SK-N-SH treated with all-trans-retinoic acid at 6 μM for 48 hours (cell line): ENCODE results near the gene PAQR9.

Source experiments
- ATAC-seq: fragments of 200-7000 bp; cut with Tn5 transposase; 3 replicates; pipeline ENCODE4 v1.9.1; 2020; ENCODE audit warnings: mild to moderate bottlenecking, moderate library complexity
- ARNTL ChIP-seq: fragments of 450-650 bp; formaldehyde crosslinking; IDR thresholded peaks from 2 replicates; pipeline ENCODE4 v1.5.0; 2020; ENCODE audit warnings: low read depth, mild to moderate bottlenecking, moderate library complexity, borderline replicate concordance
- BACH2 ChIP-seq: fragments of 250-450 bp; sonication (Bioruptor Pico); IDR thresholded peaks from 2 replicates; pipeline ENCODE4 v1.9.0; 2021; ENCODE audit warnings: mild to moderate bottlenecking, borderline replicate concordance
- CSDC2 ChIP-seq: fragments of 250-450 bp; sonication (Bioruptor Pico); IDR thresholded peaks from 2 replicates; pipeline ENCODE4 v1.5.0; 2020; ENCODE audit warnings: mild to moderate bottlenecking, moderate library complexity
- ESRRG ChIP-seq: fragments of 250-450 bp; sonication (Bioruptor Pico); IDR thresholded peaks from 2 replicates; pipeline ENCODE4 v1.6.1; 2021; ENCODE audit warnings: mild to moderate bottlenecking
- GLIS3 ChIP-seq: fragments of 250-450 bp; sonication (Bioruptor Pico); IDR thresholded peaks from 2 replicates; pipeline ENCODE4 v1.5.0; 2020; ENCODE audit warnings: mild to moderate bottlenecking, moderate library complexity
- ISL1 ChIP-seq: fragments of 250-450 bp; sonication (Bioruptor Pico); IDR thresholded peaks from 2 replicates; pipeline ENCODE4 v2.1.2; 2022; ENCODE audit warnings: mild to moderate bottlenecking, moderate library complexity
- OSR1 ChIP-seq: fragments of 250-450 bp; sonication (Bioruptor Pico); IDR thresholded peaks from 2 replicates; pipeline ENCODE4 v1.8.0; 2022; ENCODE audit warnings: moderate library complexity, mild to moderate bottlenecking, inconsistent platforms
- RARB ChIP-seq: fragments of 250-450 bp; sonication (Bioruptor Pico); IDR thresholded peaks from 2 replicates; pipeline ENCODE4 v1.8.0; 2021; ENCODE audit warnings: mild to moderate bottlenecking, moderate library complexity
- SNAI2 ChIP-seq: fragments of 250-450 bp; sonication (Bioruptor Pico); IDR thresholded peaks from 2 replicates; pipeline ENCODE4 v1.5.0; 2020; ENCODE audit warnings: mild to moderate bottlenecking, moderate library complexity
- TCF4 ChIP-seq: fragments of 250-450 bp; sonication (Bioruptor Pico); IDR thresholded peaks from 2 replicates; pipeline ENCODE4 v1.8.0; 2021; ENCODE audit warnings: mild to moderate bottlenecking, moderate library complexity, borderline replicate concordance
- TOX ChIP-seq: fragments of 250-450 bp; sonication (Bioruptor Pico); IDR thresholded peaks from 2 replicates; pipeline ENCODE4 v1.8.0; 2021; ENCODE audit warnings: mild to moderate bottlenecking, moderate library complexity, borderline replicate concordance
- ZFP3 ChIP-seq: fragments of 250-450 bp; sonication (Bioruptor Pico); IDR thresholded peaks from 2 replicates; pipeline ENCODE4 v1.5.0; 2020; ENCODE audit warnings: mild to moderate bottlenecking, moderate library complexity
- ZFP30 ChIP-seq: fragments of 450-650 bp; formaldehyde crosslinking; IDR thresholded peaks from 2 replicates; pipeline ENCODE4 v1.5.0; 2022; ENCODE audit warnings: mild to moderate bottlenecking, moderate library complexity
- ZNF565 ChIP-seq: fragments of 450-650 bp; formaldehyde crosslinking; conservative IDR thresholded peaks from 2 replicates; pipeline ENCODE4 v1.5.0; 2020; ENCODE audit warnings: low read depth, mild to moderate bottlenecking, moderate library complexity
- ZNF70 ChIP-seq: fragments of 450-650 bp; formaldehyde crosslinking; IDR thresholded peaks from 2 replicates; pipeline ENCODE4 v1.5.0; 2020; ENCODE audit warnings: mild to moderate bottlenecking, moderate library complexity
- ZNF8 ChIP-seq: fragments of 450-650 bp; formaldehyde crosslinking; IDR thresholded peaks from 2 replicates; pipeline ENCODE4 v1.5.0; 2020; ENCODE audit warnings: mild to moderate bottlenecking, moderate library complexity
- TF ChIP-seq, protein P1 (sequence below): fragments of 250-450 bp; sonication (Bioruptor Pico); IDR thresholded peaks from 2 replicates; pipeline ENCODE4 v1.5.0; 2020; ENCODE audit warnings: mild to moderate bottlenecking, moderate library complexity
- TF ChIP-seq, protein P2 (sequence below): fragments of 250-450 bp; sonication (Bioruptor Pico); IDR thresholded peaks from 2 replicates; pipeline ENCODE4 v1.8.0; 2021; ENCODE audit warnings: low read depth, mild to moderate bottlenecking, moderate library complexity, borderline replicate concordance
- TF ChIP-seq, protein P3 (sequence below): fragments of 250-450 bp; sonication (Bioruptor Pico); IDR thresholded peaks from 2 replicates; pipeline ENCODE4 v1.5.1; 2020; ENCODE audit warnings: low read depth, mild to moderate bottlenecking, moderate library complexity
- TF ChIP-seq, protein P4 (sequence below): fragments of 250-450 bp; sonication (Bioruptor Pico); IDR thresholded peaks from 2 replicates; pipeline ENCODE4 v1.8.0; 2020; ENCODE audit warnings: mild to moderate bottlenecking, moderate library complexity, borderline replicate concordance
- TF ChIP-seq, protein P5 (sequence below): fragments of 250-450 bp; sonication (Bioruptor Pico); IDR thresholded peaks from 2 replicates; pipeline ENCODE4 v1.5.1; 2021; ENCODE audit warnings: mild to moderate bottlenecking, moderate library complexity

Gene PAQR9

DNA sequence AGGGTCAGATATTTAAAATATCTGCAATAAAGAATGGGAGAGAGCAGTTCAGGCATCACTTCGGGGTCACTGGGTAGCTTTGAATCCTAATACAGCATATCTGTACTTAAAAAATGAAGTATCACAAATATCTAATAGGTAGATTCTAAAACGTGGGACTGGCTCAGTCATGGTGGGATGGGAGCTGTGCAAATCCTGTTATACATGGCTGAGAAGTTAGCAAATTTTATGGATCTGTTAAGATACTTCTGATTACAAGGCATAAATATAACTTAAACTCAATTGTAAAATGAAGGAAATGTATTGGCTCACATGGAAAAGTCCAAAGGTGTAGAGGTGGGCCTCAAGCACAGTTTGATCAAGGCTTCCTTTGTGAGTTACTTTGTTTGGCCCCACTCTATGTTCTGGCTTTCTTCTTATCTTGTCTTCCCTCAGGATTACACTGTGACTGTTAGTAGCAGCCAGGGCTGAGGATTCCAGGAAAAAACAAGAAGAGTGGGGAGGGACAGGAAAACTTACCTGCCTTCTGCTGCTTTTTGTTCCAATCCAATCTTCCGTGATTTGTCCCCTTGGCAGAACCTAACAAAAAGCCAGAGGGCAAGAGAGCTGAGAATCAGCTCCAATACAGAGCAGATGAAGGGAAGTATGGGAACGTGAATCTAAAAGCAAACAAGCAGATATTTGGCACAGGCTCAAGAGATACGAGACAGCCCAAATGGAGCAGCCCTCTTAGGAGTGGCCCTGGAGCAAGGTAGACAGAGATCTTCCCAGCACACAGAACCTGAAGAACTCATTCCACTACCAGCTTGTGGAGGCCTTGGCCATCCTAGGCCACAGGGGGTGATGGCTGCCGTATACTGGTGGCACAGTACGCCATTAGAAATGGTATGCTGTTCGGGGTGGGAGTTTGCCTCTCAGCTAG is 10.9 kb downstream of the PAQR9 start:
- TF ChIP-seq ZNF565 (CRISPR knock-in tag) (no peak), ZFP30 (no peak), BACH2 (CRISPR knock-in tag) (no peak), TCF4 (CRISPR knock-in tag) (no peak), GLIS3 (no peak), OSR1 (no peak), ARNTL (no peak), TOX (CRISPR knock-in tag) (no peak), ZNF8 (CRISPR knock-in tag) (no peak), ESRRG (CRISPR knock-in tag) (no peak), ZNF70 (CRISPR knock-in tag) (no peak), ISL1 (no peak), SNAI2 (CRISPR knock-in tag) (no peak), RARB (CRISPR knock-in tag) (no peak), CSDC2 (no peak)
- TF ChIP-seq, protein P1, sequence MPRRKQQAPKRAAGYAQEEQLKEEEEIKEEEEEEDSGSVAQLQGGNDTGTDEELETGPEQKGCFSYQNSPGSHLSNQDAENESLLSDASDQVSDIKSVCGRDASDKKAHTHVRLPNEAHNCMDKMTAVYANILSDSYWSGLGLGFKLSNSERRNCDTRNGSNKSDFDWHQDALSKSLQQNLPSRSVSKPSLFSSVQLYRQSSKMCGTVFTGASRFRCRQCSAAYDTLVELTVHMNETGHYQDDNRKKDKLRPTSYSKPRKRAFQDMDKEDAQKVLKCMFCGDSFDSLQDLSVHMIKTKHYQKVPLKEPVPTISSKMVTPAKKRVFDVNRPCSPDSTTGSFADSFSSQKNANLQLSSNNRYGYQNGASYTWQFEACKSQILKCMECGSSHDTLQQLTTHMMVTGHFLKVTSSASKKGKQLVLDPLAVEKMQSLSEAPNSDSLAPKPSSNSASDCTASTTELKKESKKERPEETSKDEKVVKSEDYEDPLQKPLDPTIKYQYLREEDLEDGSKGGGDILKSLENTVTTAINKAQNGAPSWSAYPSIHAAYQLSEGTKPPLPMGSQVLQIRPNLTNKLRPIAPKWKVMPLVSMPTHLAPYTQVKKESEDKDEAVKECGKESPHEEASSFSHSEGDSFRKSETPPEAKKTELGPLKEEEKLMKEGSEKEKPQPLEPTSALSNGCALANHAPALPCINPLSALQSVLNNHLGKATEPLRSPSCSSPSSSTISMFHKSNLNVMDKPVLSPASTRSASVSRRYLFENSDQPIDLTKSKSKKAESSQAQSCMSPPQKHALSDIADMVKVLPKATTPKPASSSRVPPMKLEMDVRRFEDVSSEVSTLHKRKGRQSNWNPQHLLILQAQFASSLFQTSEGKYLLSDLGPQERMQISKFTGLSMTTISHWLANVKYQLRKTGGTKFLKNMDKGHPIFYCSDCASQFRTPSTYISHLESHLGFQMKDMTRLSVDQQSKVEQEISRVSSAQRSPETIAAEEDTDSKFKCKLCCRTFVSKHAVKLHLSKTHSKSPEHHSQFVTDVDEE = no peak
- TF ChIP-seq, protein P2, sequence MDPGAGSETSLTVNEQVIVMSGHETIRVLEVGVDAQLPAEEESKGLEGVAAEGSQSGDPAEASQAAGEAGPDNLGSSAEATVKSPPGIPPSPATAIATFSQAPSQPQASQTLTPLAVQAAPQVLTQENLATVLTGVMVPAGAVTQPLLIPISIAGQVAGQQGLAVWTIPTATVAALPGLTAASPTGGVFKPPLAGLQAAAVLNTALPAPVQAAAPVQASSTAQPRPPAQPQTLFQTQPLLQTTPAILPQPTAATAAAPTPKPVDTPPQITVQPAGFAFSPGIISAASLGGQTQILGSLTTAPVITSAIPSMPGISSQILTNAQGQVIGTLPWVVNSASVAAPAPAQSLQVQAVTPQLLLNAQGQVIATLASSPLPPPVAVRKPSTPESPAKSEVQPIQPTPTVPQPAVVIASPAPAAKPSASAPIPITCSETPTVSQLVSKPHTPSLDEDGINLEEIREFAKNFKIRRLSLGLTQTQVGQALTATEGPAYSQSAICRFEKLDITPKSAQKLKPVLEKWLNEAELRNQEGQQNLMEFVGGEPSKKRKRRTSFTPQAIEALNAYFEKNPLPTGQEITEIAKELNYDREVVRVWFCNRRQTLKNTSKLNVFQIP (CRISPR knock-in tag) = no peak
- TF ChIP-seq, protein P3, sequence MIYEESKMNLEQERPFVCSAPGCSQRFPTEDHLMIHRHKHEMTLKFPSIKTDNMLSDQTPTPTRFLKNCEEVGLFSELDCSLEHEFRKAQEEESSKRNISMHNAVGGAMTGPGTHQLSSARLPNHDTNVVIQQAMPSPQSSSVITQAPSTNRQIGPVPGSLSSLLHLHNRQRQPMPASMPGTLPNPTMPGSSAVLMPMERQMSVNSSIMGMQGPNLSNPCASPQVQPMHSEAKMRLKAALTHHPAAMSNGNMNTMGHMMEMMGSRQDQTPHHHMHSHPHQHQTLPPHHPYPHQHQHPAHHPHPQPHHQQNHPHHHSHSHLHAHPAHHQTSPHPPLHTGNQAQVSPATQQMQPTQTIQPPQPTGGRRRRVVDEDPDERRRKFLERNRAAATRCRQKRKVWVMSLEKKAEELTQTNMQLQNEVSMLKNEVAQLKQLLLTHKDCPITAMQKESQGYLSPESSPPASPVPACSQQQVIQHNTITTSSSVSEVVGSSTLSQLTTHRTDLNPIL (CRISPR knock-in tag) = no peak
- TF ChIP-seq, protein P4, sequence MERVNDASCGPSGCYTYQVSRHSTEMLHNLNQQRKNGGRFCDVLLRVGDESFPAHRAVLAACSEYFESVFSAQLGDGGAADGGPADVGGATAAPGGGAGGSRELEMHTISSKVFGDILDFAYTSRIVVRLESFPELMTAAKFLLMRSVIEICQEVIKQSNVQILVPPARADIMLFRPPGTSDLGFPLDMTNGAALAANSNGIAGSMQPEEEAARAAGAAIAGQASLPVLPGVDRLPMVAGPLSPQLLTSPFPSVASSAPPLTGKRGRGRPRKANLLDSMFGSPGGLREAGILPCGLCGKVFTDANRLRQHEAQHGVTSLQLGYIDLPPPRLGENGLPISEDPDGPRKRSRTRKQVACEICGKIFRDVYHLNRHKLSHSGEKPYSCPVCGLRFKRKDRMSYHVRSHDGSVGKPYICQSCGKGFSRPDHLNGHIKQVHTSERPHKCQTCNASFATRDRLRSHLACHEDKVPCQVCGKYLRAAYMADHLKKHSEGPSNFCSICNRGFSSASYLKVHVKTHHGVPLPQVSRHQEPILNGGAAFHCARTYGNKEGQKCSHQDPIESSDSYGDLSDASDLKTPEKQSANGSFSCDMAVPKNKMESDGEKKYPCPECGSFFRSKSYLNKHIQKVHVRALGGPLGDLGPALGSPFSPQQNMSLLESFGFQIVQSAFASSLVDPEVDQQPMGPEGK (CRISPR knock-in tag) = no peak
- no peak for ATAC-seq

DNA sequence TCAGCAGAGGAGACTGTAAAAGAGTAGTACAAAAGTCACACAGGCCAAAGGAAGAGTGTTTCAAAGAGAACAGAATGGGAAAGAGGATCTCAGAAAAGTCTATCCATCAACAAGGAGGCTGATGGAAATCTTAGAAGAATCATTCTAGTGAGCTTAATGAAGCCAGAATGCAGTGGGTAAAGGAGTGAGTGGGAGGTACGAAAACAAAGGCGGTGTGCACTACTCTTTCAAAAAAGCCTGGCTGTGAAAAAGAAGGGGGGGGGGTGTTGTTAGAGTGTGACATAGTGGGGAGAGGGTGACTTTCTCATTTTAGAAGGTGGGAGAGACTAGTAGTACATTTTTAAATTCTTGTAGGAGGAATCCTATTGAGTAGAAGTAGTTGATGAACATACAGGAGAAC is 11.7 kb downstream of the PAQR9 start:
- no peak for ATAC-seq
- no peak for TF ChIP-seq CSDC2
- no peak for TF ChIP-seq ISL1
- no peak for TF ChIP-seq ZNF70 (CRISPR knock-in tag)
- no peak for TF ChIP-seq SNAI2 (CRISPR knock-in tag)

DNA sequence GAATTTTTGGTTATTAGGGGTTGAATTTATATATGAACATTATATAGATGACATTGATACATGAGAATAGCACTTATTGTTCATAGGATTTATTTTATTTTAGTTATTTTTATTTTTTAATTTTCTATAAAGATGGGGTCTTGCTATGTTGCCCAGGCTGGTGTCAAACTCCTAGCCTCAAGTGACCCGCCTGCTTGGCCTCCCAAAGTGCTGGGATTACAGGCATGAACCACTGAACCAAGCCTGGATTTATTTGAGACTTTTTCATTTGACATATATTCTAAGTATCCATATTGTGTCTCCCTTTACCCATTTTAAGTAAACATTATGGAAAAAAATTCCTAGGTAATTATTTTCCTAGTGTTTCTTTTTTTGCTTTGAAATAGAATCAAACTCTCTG is 12.5 kb downstream of the PAQR9 start:
- TF ChIP-seq, protein P5, sequence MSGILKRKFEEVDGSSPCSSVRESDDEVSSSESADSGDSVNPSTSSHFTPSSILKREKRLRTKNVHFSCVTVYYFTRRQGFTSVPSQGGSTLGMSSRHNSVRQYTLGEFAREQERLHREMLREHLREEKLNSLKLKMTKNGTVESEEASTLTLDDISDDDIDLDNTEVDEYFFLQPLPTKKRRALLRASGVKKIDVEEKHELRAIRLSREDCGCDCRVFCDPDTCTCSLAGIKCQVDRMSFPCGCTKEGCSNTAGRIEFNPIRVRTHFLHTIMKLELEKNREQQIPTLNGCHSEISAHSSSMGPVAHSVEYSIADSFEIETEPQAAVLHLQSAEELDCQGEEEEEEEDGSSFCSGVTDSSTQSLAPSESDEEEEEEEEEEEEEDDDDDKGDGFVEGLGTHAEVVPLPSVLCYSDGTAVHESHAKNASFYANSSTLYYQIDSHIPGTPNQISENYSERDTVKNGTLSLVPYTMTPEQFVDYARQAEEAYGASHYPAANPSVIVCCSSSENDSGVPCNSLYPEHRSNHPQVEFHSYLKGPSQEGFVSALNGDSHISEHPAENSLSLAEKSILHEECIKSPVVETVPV = no peak
- TF ChIP-seq ZFP3 (CRISPR knock-in tag) = no peak
- ATAC-seq = no peak
